ENCODE measurements around the gene THG1L. TPM values are rescaled to one million over a fixed set of nuclear protein-coding genes. Genes with fewer than 3 reads are reported as not detected.

The THG1L gene
- total RNA-seq, 1 experiment from 2014 or later = 12.3 TPM

GRCh38 chr5:157735991-157736390 is 4.8 kb downstream of the THG1L start:
- CTCF ChIA-PET = no interaction called here
- no peaks in the 10 kb centered on the region for H3K27me3 Mint-ChIP-seq (ENCODE audit: low read depth)
- H3K36me3 Mint-ChIP-seq = peaks cover 58% of the 10 kb centered on the region
- no peak overlapping the region for H3K27ac Mint-ChIP-seq
- peaks cover 5% of the 10 kb centered on the region for H3K4me1 Mint-ChIP-seq
- TF ChIP-seq GABPB1 (CRISPR knock-in tag; IDR thresholded peaks at IDR 0.05) = no peak
- no peak overlapping the region for H3K4me3 Mint-ChIP-seq
- DNase-seq (ENCODE audit: low spot score) (no peak), ATAC-seq (no peak)
- POLR2A ChIA-PET = no interaction called here
- H3K9me3 Mint-ChIP-seq = peaks cover 6% of the 10 kb centered on the region; the same call in 1 of the 2 replicates

- no peak overlapping the region for H3K27ac Mint-ChIP-seq
- H3K36me3 Mint-ChIP-seq = peaks cover 39% of the 10 kb centered on the region
- TF ChIP-seq FOXP4 (CRISPR knock-in tag; IDR thresholded peaks at IDR 0.05) (no peak), NR1H2 (CRISPR knock-in tag; IDR thresholded peaks at IDR 0.05) (no peak), FOXP1 (CRISPR knock-in tag; IDR thresholded peaks at IDR 0.05; ENCODE audit: borderline replicate concordance) (no peak), CDX4 (CRISPR knock-in tag; IDR thresholded peaks at IDR 0.05; ENCODE audit: borderline replicate concordance) (no peak), ZNF317 (CRISPR knock-in tag; IDR thresholded peaks at IDR 0.05; ENCODE audit: borderline replicate concordance, low read depth) (no peak), PREB (CRISPR knock-in tag; IDR thresholded peaks at IDR 0.05; ENCODE audit: borderline replicate concordance) (no peak), SMAD3 (CRISPR knock-in tag; IDR thresholded peaks at IDR 0.05; ENCODE audit: borderline replicate concordance) (no peak), ZNF281 (CRISPR knock-in tag; IDR thresholded peaks at IDR 0.05) (no peak), E2F1 (CRISPR knock-in tag; IDR thresholded peaks at IDR 0.05) (no peak), CREM (CRISPR knock-in tag; IDR thresholded peaks at IDR 0.05) (no peak), TP53 (CRISPR knock-in tag; IDR thresholded peaks at IDR 0.05) (no peak), E2F5 (CRISPR knock-in tag; IDR thresholded peaks at IDR 0.05) (no peak)
- H3K4me3 Mint-ChIP-seq = no peak overlapping the region
- ATAC-seq (no peak), DNase-seq (ENCODE audit: low spot score) (no peak)
- H3K9me3 Mint-ChIP-seq = peaks cover 6% of the 10 kb centered on the region; the same call in 1 of the 2 replicates
- ChIA-PET CTCF (no interaction called here), POLR2A (no interaction called here)
- peaks cover 4% of the 10 kb centered on the region for H3K4me1 Mint-ChIP-seq
- H3K27me3 Mint-ChIP-seq (ENCODE audit: low read depth) = peaks cover 9% of the 10 kb centered on the region
These were observed 8.4 kb downstream of the THG1L start for GRCh38 chr5:157739388-157740228.

All from WTC11 (cell line).